ENCODE data around the gene OR10H1.
A peak's percentile ranks its signal among the peaks of the same experiment; 100 is the strongest.
"Not testable (repeated sequence)": the region's sequence is repeated elsewhere in the genome, so short reads cannot be mapped to it uniquely, and the experiment has no call there.

OR10H1 gene

DNA sequence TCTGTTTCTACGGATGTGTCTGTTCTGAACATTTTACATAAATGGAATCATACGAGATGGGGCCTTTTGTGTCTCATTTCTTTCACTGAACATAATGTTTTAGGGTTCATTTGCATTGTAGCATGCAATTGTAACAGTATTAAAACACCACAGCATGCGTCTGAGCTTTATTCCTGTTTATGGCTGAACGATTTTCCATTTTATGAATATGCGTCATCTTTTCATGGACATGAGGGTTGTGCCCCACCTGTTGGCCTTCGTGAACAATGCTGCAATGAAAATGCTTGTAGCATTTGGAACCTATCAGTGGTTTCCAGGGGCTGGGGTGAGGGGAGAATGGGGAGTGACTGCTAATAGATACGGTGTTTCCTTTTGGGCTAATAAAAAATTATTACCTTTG, 5.1 kb downstream of the OR10H1 start:
- Histone ChIP-seq H3K4me1 (ENCODE audit: control insufficient read depth, low read length) (peaks cover 7% of the 10 kb centered on the region; the same call in 1 of the 2 replicates), H3K27ac (ENCODE audit: low read depth, low read length) (no peak overlapping the region), H3K36me3 (ENCODE audit: control insufficient read depth, low read length) (no peaks in the 10 kb centered on the region), H4K20me1 (ENCODE audit: control insufficient read depth, insufficient read depth, low read depth, low read length) (no peaks in the 10 kb centered on the region), H3K79me2 (ENCODE audit: control insufficient read depth, low read length) (no peaks in the 10 kb centered on the region), H3F3A (ENCODE audit: control insufficient read depth, insufficient read depth) (no peaks in the 10 kb centered on the region), H3K9me2 (replicated peaks; ENCODE audit: control insufficient read depth, low read length) (no peaks in the 10 kb centered on the region), H3K4me2 (ENCODE audit: low read length) (peak overlapping the region; percentile 15; the same call in 1 of the 2 replicates), H3K9me3 (ENCODE audit: control insufficient read depth, insufficient read depth, low read length) (no peaks in the 10 kb centered on the region), H3K27me3 (ENCODE audit: control insufficient read depth, low read length) (peaks cover 3% of the 10 kb centered on the region; the same call in 1 of the 2 replicates), H3K4me3 (ENCODE audit: low read length) (no peak overlapping the region)
- TF ChIP-seq EZH2phosphoT487 (IDR thresholded peaks at IDR 0.05; ENCODE audit: borderline replicate concordance, low read length): no peak
- TF ChIP-seq, protein P1, sequence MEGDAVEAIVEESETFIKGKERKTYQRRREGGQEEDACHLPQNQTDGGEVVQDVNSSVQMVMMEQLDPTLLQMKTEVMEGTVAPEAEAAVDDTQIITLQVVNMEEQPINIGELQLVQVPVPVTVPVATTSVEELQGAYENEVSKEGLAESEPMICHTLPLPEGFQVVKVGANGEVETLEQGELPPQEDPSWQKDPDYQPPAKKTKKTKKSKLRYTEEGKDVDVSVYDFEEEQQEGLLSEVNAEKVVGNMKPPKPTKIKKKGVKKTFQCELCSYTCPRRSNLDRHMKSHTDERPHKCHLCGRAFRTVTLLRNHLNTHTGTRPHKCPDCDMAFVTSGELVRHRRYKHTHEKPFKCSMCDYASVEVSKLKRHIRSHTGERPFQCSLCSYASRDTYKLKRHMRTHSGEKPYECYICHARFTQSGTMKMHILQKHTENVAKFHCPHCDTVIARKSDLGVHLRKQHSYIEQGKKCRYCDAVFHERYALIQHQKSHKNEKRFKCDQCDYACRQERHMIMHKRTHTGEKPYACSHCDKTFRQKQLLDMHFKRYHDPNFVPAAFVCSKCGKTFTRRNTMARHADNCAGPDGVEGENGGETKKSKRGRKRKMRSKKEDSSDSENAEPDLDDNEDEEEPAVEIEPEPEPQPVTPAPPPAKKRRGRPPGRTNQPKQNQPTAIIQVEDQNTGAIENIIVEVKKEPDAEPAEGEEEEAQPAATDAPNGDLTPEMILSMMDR (IDR thresholded peaks at IDR 0.05; ENCODE audit: low read depth, low read length, poor library complexity, severe bottlenecking): peak; percentile 46

DNA sequence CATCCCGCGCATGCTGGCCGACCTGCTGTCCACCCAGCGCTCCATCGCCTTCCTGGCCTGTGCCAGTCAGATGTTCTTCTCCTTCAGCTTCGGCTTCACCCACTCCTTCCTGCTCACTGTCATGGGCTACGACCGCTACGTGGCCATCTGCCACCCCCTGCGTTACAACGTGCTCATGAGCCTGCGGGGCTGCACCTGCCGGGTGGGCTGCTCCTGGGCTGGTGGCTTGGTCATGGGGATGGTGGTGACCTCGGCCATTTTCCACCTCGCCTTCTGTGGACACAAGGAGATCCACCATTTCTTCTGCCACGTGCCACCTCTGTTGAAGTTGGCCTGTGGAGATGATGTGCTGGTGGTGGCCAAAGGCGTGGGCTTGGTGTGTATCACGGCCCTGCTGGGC, 21.2 kb downstream of the OR10H1 start:
- H3K9me3 ChIP-seq (ENCODE audit: control insufficient read depth, insufficient read depth, low read length); H4K20me1 ChIP-seq (ENCODE audit: control insufficient read depth, insufficient read depth, low read depth, low read length); H3K27me3 ChIP-seq (ENCODE audit: control insufficient read depth, low read length); H3K4me3 ChIP-seq (ENCODE audit: low read length); H3K79me2 ChIP-seq (ENCODE audit: control insufficient read depth, low read length); H3K9me2 ChIP-seq (replicated peaks; ENCODE audit: control insufficient read depth, low read length); H3K4me2 ChIP-seq (ENCODE audit: low read length); H3F3A ChIP-seq (ENCODE audit: control insufficient read depth, insufficient read depth); H3K27ac ChIP-seq (ENCODE audit: low read depth, low read length); H3K4me1 ChIP-seq (ENCODE audit: control insufficient read depth, low read length); H3K36me3 ChIP-seq (ENCODE audit: control insufficient read depth, low read length): not testable (repeated sequence)

DNA sequence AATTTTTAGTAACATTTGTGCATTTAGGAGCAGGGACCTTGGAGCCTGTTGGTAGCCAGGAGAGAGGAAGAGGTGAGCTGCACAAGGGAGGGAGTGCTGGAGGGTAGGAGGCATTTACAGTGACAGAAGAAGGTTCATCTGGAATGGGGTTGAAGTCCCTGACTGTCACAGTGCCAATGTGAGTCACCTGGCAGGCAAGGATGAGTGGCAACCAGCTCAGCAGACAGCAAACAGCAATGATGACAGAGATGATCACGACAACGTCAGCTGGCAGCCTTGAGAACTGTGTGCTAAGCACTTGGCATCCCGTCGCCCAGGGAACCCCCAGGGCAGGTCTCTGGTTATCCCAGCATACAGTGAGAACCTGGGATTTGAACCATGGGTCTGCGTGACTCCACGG, 25.4 kb downstream of the OR10H1 start:
- no peak overlapping the region for H3K4me3 ChIP-seq (ENCODE audit: low read length)
- no peaks in the 10 kb centered on the region for H4K20me1 ChIP-seq (ENCODE audit: control insufficient read depth, insufficient read depth, low read depth, low read length)
- TF ChIP-seq, protein P1 (IDR thresholded peaks at IDR 0.05; ENCODE audit: low read depth, low read length, poor library complexity, severe bottlenecking): no peak
- TF ChIP-seq EZH2phosphoT487 (IDR thresholded peaks at IDR 0.05; ENCODE audit: borderline replicate concordance, low read length): no peak
- H3K9me3 ChIP-seq (ENCODE audit: control insufficient read depth, insufficient read depth, low read length): no peaks in the 10 kb centered on the region
- H3K4me2 ChIP-seq (ENCODE audit: low read length): no peak overlapping the region
- no peaks in the 10 kb centered on the region for H3K79me2 ChIP-seq (ENCODE audit: control insufficient read depth, low read length)
- H3K27me3 ChIP-seq (ENCODE audit: control insufficient read depth, low read length): no peaks in the 10 kb centered on the region
- H3F3A ChIP-seq (ENCODE audit: control insufficient read depth, insufficient read depth): no peaks in the 10 kb centered on the region
- no peaks in the 10 kb centered on the region for H3K36me3 ChIP-seq (ENCODE audit: control insufficient read depth, low read length)
- no peaks in the 10 kb centered on the region for H3K9me2 ChIP-seq (replicated peaks; ENCODE audit: control insufficient read depth, low read length)
- no peaks in the 10 kb centered on the region for H3K4me1 ChIP-seq (ENCODE audit: control insufficient read depth, low read length)
- H3K27ac ChIP-seq (ENCODE audit: low read depth, low read length): no peak overlapping the region

DNA sequence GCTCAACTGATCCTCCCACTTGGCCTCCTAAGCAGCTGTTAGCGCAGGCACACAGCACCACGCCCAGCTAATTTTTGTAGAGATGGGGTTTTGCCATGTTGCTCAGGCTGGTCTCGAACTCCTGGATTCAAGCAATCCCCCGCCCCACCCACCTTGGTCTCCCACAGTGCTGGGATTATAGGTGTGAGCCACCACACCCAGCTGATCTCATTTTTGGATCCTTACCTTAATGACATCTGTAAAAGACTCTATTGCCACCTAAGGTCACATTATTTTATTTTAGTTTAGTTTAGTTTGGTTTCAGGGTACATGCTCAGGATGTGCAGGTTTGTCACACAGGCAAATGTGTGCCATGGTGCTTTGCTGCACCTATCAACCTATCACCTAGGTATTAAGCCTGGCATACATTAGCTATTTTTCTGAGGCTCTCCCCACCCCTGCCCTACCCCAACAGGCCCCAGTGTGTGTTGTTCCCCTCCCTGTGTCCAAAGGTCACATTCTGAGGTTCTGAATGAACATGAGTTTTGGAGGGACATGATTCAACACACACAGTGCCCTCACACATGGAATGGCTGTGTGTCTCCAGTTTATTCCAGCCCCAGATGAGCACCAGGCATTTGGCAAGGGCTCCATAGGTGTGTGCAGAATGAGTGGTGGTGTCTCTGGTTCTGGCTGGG, 26.7 kb downstream of the OR10H1 start:
- Histone ChIP-seq H3K27ac (ENCODE audit: low read depth, low read length) (no peak overlapping the region), H3K27me3 (ENCODE audit: control insufficient read depth, low read length) (no peaks in the 10 kb centered on the region), H3K36me3 (ENCODE audit: control insufficient read depth, low read length) (no peaks in the 10 kb centered on the region), H3F3A (ENCODE audit: control insufficient read depth, insufficient read depth) (no peaks in the 10 kb centered on the region), H3K4me1 (ENCODE audit: control insufficient read depth, low read length) (no peaks in the 10 kb centered on the region), H3K9me2 (replicated peaks; ENCODE audit: control insufficient read depth, low read length) (no peaks in the 10 kb centered on the region), H4K20me1 (ENCODE audit: control insufficient read depth, insufficient read depth, low read depth, low read length) (no peaks in the 10 kb centered on the region), H3K9me3 (ENCODE audit: control insufficient read depth, insufficient read depth, low read length) (no peaks in the 10 kb centered on the region), H3K79me2 (ENCODE audit: control insufficient read depth, low read length) (no peaks in the 10 kb centered on the region), H3K4me3 (ENCODE audit: low read length) (no peak overlapping the region), H3K4me2 (ENCODE audit: low read length) (no peak overlapping the region)
- no peak for TF ChIP-seq EZH2phosphoT487 (IDR thresholded peaks at IDR 0.05; ENCODE audit: borderline replicate concordance, low read length)
- TF ChIP-seq, protein P1 (IDR thresholded peaks at IDR 0.05; ENCODE audit: low read depth, low read length, poor library complexity, severe bottlenecking): no peak
